GM18867 (cell line): ENCODE results near the gene MICU1.

Experiments
- ATAC-seq: cut with Tn5 transposase; IDR thresholded peaks from one replicate; pipeline ENCODE4 v1.9.1; 2021; ENCODE audit warnings: mild to moderate bottlenecking, moderate library complexity; ENCODE audit not compliant: unreplicated experiment

Gene MICU1

GRCh38 chr10:72319416-72320254 lies 306.2 kb downstream of the MICU1 start:
- peak; percentile 75 for ATAC-seq

GRCh38 chr10:72318418-72319262 lies 307.2 kb downstream of the MICU1 start:
- no peak for ATAC-seq
